ENCODE measurements around the gene MYG1. TPM values are rescaled to one million over a fixed set of nuclear protein-coding genes. Genes with fewer than 3 reads are reported as not detected.

Gene MYG1
- total RNA-seq, 1 experiment from 2014 or later, result 104 TPM

GRCh38 chr12:53255996-53256395 lies 43.5 kb upstream of the MYG1 start:
- POLR2A ChIA-PET, result no interaction called here

More at GRCh38 chr12:53255996-53256395, 43.5 kb upstream of the MYG1 start:
- no peak overlapping the region for H3K27ac ChIP-seq (ENCODE audit: low read depth, low read length)
- no peaks in the 10 kb centered on the region for H4K20me1 ChIP-seq (ENCODE audit: insufficient read depth)
- CTCF ChIA-PET, result no interaction called here
- H3K79me2 ChIP-seq (ENCODE audit: insufficient read depth, low read length), result peaks cover 11% of the 10 kb centered on the region; the same call in 1 of the 2 replicates
- peaks cover 8 to 16% of the 10 kb centered on the region in 2 experiments; a peak in 3 of 4 replicates for H3K4me1 ChIP-seq (ENCODE audit: control insufficient read depth in 1 of 2, insufficient read depth in 2 of 2, low read length in 2 of 2)
- DNase-seq (ENCODE audit: low read depth, low spot score) (no peak), ATAC-seq (no peak)
- peaks cover 0 to 2% of the 10 kb centered on the region in 2 experiments; a peak in 2 of 4 replicates for H3K36me3 ChIP-seq (ENCODE audit: control insufficient read depth in 1 of 2, insufficient read depth in 2 of 2, low read length in 2 of 2)
- intact Hi-C loops (cut with micrococcal nuclease), result no loop called here
- H3K4me2 ChIP-seq (ENCODE audit: low read length), result no peak overlapping the region
- no peak overlapping the region for H3K4me3 ChIP-seq (replicated peaks in 1 of 2; ENCODE audit: low read depth in 1 of 2, low read length in 2 of 2)
- H3K27me3 ChIP-seq (ENCODE audit: insufficient read depth, low read length), result no peaks in the 10 kb centered on the region
- no peaks in the 10 kb centered on the region for H3K9me2 ChIP-seq (ENCODE audit: insufficient read depth)
- TF ChIP-seq TCF7L2 (IDR thresholded peaks at IDR 0.05; ENCODE audit: borderline replicate concordance, extremely low read depth, insufficient read depth, insufficient read length) (no peak), EZH2 (IDR thresholded peaks at IDR 0.05) (no peak), CBX3 (IDR thresholded peaks at IDR 0.05; ENCODE audit: low read depth) (no peak), POLR2AphosphoS5 (IDR thresholded peaks at IDR 0.05; ENCODE audit: low read depth, low read length) (no peak), SRF (IDR thresholded peaks at IDR 0.05; ENCODE audit: low read depth) (no peak), REST (IDR thresholded peaks at IDR 0.05; ENCODE audit: low read depth) (no peak), ATF3 (IDR thresholded peaks at IDR 0.05) (no peak), POLR2A (IDR thresholded peaks at IDR 0.05; ENCODE audit: borderline replicate concordance, extremely low read depth, insufficient read depth, insufficient read length) (no peak), ELF1 (IDR thresholded peaks at IDR 0.05; ENCODE audit: borderline replicate concordance, low read depth) (no peak), SIN3A (IDR thresholded peaks at IDR 0.05; ENCODE audit: low read depth) (no peak), FOSL1 (IDR thresholded peaks at IDR 0.05; ENCODE audit: low read depth) (no peak), YY1 (IDR thresholded peaks at IDR 0.05; ENCODE audit: extremely low read depth, insufficient replicate concordance, low read depth, low read length) (no peak), RAD21 (IDR thresholded peaks at IDR 0.05; ENCODE audit: low read depth) (no peak), CTCF (IDR thresholded peaks at IDR 0.05 in 2 of 3, conservative IDR thresholded peaks at IDR 0.05 in 1 of 3; ENCODE audit: borderline replicate concordance in 1 of 3, insufficient read depth in 1 of 3, low read depth in 2 of 3, low read length in 2 of 3) (no peak), CEBPB (IDR thresholded peaks at IDR 0.05; ENCODE audit: low read depth) (no peak), EZH2phosphoT487 (IDR thresholded peaks at IDR 0.05; ENCODE audit: borderline replicate concordance) (no peak)
- TF ChIP-seq, protein P1, sequence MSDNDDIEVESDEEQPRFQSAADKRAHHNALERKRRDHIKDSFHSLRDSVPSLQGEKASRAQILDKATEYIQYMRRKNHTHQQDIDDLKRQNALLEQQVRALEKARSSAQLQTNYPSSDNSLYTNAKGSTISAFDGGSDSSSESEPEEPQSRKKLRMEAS (IDR thresholded peaks at IDR 0.05), result no peak
- TF ChIP-seq, protein P2, sequence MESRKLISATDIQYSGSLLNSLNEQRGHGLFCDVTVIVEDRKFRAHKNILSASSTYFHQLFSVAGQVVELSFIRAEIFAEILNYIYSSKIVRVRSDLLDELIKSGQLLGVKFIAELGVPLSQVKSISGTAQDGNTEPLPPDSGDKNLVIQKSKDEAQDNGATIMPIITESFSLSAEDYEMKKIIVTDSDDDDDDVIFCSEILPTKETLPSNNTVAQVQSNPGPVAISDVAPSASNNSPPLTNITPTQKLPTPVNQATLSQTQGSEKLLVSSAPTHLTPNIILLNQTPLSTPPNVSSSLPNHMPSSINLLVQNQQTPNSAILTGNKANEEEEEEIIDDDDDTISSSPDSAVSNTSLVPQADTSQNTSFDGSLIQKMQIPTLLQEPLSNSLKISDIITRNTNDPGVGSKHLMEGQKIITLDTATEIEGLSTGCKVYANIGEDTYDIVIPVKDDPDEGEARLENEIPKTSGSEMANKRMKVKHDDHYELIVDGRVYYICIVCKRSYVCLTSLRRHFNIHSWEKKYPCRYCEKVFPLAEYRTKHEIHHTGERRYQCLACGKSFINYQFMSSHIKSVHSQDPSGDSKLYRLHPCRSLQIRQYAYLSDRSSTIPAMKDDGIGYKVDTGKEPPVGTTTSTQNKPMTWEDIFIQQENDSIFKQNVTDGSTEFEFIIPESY (IDR thresholded peaks at IDR 0.05; ENCODE audit: extremely low read depth, insufficient replicate concordance, low read length), result no peak
- RAD21 ChIA-PET (ENCODE audit: low non-redundant PET in 1 of 2, low total read pairs in 2 of 2, uncharacterized antibody in 2 of 2, unreplicated experiment in 2 of 2), result no interaction called here
- no peaks in the 10 kb centered on the region for H3K9me3 ChIP-seq (ENCODE audit: control insufficient read depth in 1 of 2, insufficient read depth in 1 of 2, low read depth in 1 of 2, low read length in 2 of 2)
- no TSS peak for BruUV-seq (replicated peaks)
- H3K9ac ChIP-seq (ENCODE audit: low read length), result no peak overlapping the region
- no peak overlapping the region for H2AFZ ChIP-seq (ENCODE audit: low read depth, low read length, poor library complexity, severe bottlenecking)
